Fibroblast of lung (primary cell): ENCODE measurements around the gene SFT2D2.

Source experiments
- CTCF ChIP-seq, 2 donors: IDR thresholded peaks in 1 of 2; conservative IDR thresholded peaks in 1 of 2; 1 replicate in 1 of 2; 2 replicates in 1 of 2; pipeline ENCODE4 v1.5.1; 2011 to 2012; ENCODE audit warnings: low read length in 2 of 2, control low read depth in 1 of 2, inconsistent platforms in 1 of 2, low read depth in 1 of 2, mild to moderate bottlenecking in 1 of 2
- EZH2 ChIP-seq: IDR thresholded peaks from 2 replicates; pipeline ENCODE4 v1.5.1; 2012; ENCODE audit warnings: low read length, control low read depth, mild to moderate bottlenecking; ENCODE audit errors: missing control alignments

GRCh38 chr1:168288311-168289052 lies 62.7 kb downstream of the SFT2D2 start:
- no peak for TF ChIP-seq CTCF (conservative IDR thresholded peaks at IDR 0.05 in 1 of 2, IDR thresholded peaks at IDR 0.05 in 1 of 2; ENCODE audit: low read depth in 1 of 2, low read length in 2 of 2)
- no peak for TF ChIP-seq EZH2
